Measurements from ENCODE around the gene OGDH. TPM values are rescaled to one million over a fixed set of nuclear protein-coding genes. Genes with fewer than 3 reads are reported as not detected.

OGDH gene
- total and polyA plus RNA-seq, 7 donors, result 39.0 to 102 (median 74.4) TPM

- no peaks in the 10 kb centered on the region for H3K27me3 ChIP-seq
- H3K9me3 ChIP-seq, result no peaks in the 10 kb centered on the region
- no peak overlapping the region for H3K27ac ChIP-seq
- H3K4me3 ChIP-seq, result no peak overlapping the region
- TF ChIP-seq CTCF (IDR thresholded peaks at IDR 0.05) (no peak), EP300 (IDR thresholded peaks at IDR 0.05) (no peak), POLR2AphosphoS5 (IDR thresholded peaks at IDR 0.05) (no peak), POLR2A (IDR thresholded peaks at IDR 0.05) (no peak)
- no peaks in the 10 kb centered on the region for H3K4me1 ChIP-seq
- 92 to 95% methylated on average over 19 of the region's 19 CpGs for WGBS, 2 donors
- peak; percentile 47 for DNase-seq
- peaks cover 39 to 85% (median 48%) of the 10 kb centered on the region in 4 donors for H3K36me3 ChIP-seq
- intact Hi-C loops (cut with DNase I), result no loop called here
These were observed 87.3 kb downstream of the OGDH start for GRCh38 chr7:44693641-44694313.

GRCh38 chr7:44694326-44694725 is 87.9 kb downstream of the OGDH start:
- DNase-seq, result no peak
- 97% methylated on average over 14 of the region's 14 CpGs for WGBS, 2 donors
- TF ChIP-seq POLR2AphosphoS5 (IDR thresholded peaks at IDR 0.05), result no peak
- TF ChIP-seq EP300 (IDR thresholded peaks at IDR 0.05), result no peak
- TF ChIP-seq POLR2A (IDR thresholded peaks at IDR 0.05), result no peak
- no peak for TF ChIP-seq CTCF (IDR thresholded peaks at IDR 0.05)
- Histone ChIP-seq H3K27ac (no peak overlapping the region), H3K36me3 (peaks cover 39 to 91% (median 51%) of the 10 kb centered on the region in 4 donors), H3K27me3 (no peaks in the 10 kb centered on the region), H3K4me1 (no peaks in the 10 kb centered on the region), H3K9me3 (no peaks in the 10 kb centered on the region), H3K4me3 (no peak overlapping the region)
- intact Hi-C loops (cut with DNase I), result no loop called here

GRCh38 chr7:44694766-44695165 is 88.3 kb downstream of the OGDH start:
- TF ChIP-seq EP300 (IDR thresholded peaks at IDR 0.05), result no peak
- Histone ChIP-seq H3K27ac (no peak overlapping the region), H3K4me3 (no peak overlapping the region), H3K27me3 (no peaks in the 10 kb centered on the region), H3K4me1 (no peaks in the 10 kb centered on the region), H3K9me3 (no peaks in the 10 kb centered on the region), H3K36me3 (peaks cover 41 to 95% (median 55%) of the 10 kb centered on the region in 4 donors)
- no peak for DNase-seq
- intact Hi-C loops (cut with DNase I), result no loop called here
- WGBS, 2 donors, result 96 to 98% methylated on average over 2 of the region's 2 CpGs

- WGBS, 2 donors, result 97 to 98% methylated on average over 5 of the region's 5 CpGs
- DNase-seq, result no peak
- no peaks in the 10 kb centered on the region for H3K9me3 ChIP-seq
- H3K27me3 ChIP-seq, result no peaks in the 10 kb centered on the region
- no peak overlapping the region for H3K27ac ChIP-seq
- H3K4me3 ChIP-seq, result no peak overlapping the region
- TF ChIP-seq POLR2AphosphoS5 (IDR thresholded peaks at IDR 0.05), result no peak
- no peak for TF ChIP-seq POLR2A (IDR thresholded peaks at IDR 0.05)
- TF ChIP-seq EP300 (IDR thresholded peaks at IDR 0.05), result no peak
- TF ChIP-seq CTCF (IDR thresholded peaks at IDR 0.05), result no peak
- H3K36me3 ChIP-seq, result peaks cover 51 to 95% (median 64%) of the 10 kb centered on the region in 4 donors
- intact Hi-C loops (cut with DNase I), result no loop called here
- no peaks in the 10 kb centered on the region for H3K4me1 ChIP-seq
These were observed 89.3 kb downstream of the OGDH start for GRCh38 chr7:44695756-44696155.

GRCh38 chr7:44696728-44697127 is 90.3 kb downstream of the OGDH start:
- intact Hi-C loops (cut with DNase I), result no loop called here
- Histone ChIP-seq H3K4me1 (no peaks in the 10 kb centered on the region), H3K4me3 (no peak overlapping the region), H3K36me3 (peaks cover 60 to 96% (median 72%) of the 10 kb centered on the region in 4 donors), H3K9me3 (no peaks in the 10 kb centered on the region), H3K27ac (no peak overlapping the region), H3K27me3 (no peaks in the 10 kb centered on the region)
- 96% methylated on average over 15 of the region's 15 CpGs for WGBS, 2 donors
- no peak for DNase-seq
- TF ChIP-seq POLR2AphosphoS5 (IDR thresholded peaks at IDR 0.05) (no peak), CTCF (IDR thresholded peaks at IDR 0.05) (no peak), EP300 (IDR thresholded peaks at IDR 0.05) (no peak), POLR2A (IDR thresholded peaks at IDR 0.05) (no peak)
